MM.1S (cell line): ENCODE results near the gene SRGAP3.

Experiments
- EZH2 ChIP-seq: fragments of 300-600 bp; sonication (generic); optimal IDR thresholded peaks from 2 replicates; pipeline ENCODE3; 2017; ENCODE audit warnings: low read depth, mild to moderate bottlenecking, antibody characterized with exemption, low read length, mixed read lengths
- EZH2phosphoT487 ChIP-seq: fragments of 300-600 bp; sonication (generic); IDR thresholded peaks from 2 replicates; pipeline ENCODE4 v1.6.1; 2018; ENCODE audit warnings: antibody characterized with exemption, low read length
- TF ChIP-seq, protein P1 (sequence below): fragments of 300-600 bp; sonication (generic); IDR thresholded peaks from 2 replicates; pipeline ENCODE4 v1.5.1; 2016; ENCODE audit warnings: antibody characterized with exemption, low read length, mixed read lengths

DNA sequence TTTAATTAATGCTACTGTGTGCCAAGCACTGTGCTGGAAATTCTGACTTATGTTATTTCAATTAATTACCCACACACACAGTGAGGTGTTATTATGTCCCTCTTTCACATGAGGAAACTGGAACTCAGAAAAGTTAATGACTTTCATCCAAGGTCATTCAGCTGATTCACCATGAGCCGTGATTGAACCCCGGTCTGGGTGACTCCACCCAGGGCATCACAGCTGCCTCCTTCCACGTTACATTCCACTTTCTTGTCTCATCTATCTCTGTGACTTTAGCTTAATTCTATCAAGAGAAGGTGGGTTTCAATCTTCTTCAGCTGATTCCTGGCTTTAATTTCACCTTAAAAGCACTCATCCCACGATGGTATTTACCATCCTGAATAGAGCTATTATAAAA, 16.3 kb downstream of the SRGAP3 start:
- TF ChIP-seq EZH2 (no peak), EZH2phosphoT487 (no peak)
- TF ChIP-seq, protein P1, sequence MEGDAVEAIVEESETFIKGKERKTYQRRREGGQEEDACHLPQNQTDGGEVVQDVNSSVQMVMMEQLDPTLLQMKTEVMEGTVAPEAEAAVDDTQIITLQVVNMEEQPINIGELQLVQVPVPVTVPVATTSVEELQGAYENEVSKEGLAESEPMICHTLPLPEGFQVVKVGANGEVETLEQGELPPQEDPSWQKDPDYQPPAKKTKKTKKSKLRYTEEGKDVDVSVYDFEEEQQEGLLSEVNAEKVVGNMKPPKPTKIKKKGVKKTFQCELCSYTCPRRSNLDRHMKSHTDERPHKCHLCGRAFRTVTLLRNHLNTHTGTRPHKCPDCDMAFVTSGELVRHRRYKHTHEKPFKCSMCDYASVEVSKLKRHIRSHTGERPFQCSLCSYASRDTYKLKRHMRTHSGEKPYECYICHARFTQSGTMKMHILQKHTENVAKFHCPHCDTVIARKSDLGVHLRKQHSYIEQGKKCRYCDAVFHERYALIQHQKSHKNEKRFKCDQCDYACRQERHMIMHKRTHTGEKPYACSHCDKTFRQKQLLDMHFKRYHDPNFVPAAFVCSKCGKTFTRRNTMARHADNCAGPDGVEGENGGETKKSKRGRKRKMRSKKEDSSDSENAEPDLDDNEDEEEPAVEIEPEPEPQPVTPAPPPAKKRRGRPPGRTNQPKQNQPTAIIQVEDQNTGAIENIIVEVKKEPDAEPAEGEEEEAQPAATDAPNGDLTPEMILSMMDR: no peak
